Fibroblast of villous mesenchyme (primary cell): ENCODE data around the gene AIMP1. TPM values are rescaled to one million over a fixed set of nuclear protein-coding genes. Genes with fewer than 3 reads are reported as not detected.
A peak's percentile ranks its signal among the peaks of the same experiment; 100 is the strongest.

Experiments used
- DNase-seq: peaks from one replicate; pipeline ENCODE4 v3.0.0-alpha.2; 2010; ENCODE audit warnings: low read depth
- H3K4me3 ChIP-seq: 2 replicates; pipeline ENCODE4 v1.5.1; 2011; ENCODE audit warnings: low read depth, mild to moderate bottlenecking, low read length
- CTCF ChIP-seq: IDR thresholded peaks from 2 replicates; pipeline ENCODE4 v1.5.1; 2012; ENCODE audit warnings: low read depth, mild to moderate bottlenecking, low read length; ENCODE audit not compliant: insufficient read depth
- total RNA-seq: library from RNA; depleted of rRNA; stranded (reverse); fragments of >200 nt; gene quantifications from 2 replicates; pipeline ENCODE4 v1.2.3, GENCODE V29; 2012

Gene AIMP1
- 24.2 and 27.6 TPM in 2 replicates for total RNA-seq

DNA sequence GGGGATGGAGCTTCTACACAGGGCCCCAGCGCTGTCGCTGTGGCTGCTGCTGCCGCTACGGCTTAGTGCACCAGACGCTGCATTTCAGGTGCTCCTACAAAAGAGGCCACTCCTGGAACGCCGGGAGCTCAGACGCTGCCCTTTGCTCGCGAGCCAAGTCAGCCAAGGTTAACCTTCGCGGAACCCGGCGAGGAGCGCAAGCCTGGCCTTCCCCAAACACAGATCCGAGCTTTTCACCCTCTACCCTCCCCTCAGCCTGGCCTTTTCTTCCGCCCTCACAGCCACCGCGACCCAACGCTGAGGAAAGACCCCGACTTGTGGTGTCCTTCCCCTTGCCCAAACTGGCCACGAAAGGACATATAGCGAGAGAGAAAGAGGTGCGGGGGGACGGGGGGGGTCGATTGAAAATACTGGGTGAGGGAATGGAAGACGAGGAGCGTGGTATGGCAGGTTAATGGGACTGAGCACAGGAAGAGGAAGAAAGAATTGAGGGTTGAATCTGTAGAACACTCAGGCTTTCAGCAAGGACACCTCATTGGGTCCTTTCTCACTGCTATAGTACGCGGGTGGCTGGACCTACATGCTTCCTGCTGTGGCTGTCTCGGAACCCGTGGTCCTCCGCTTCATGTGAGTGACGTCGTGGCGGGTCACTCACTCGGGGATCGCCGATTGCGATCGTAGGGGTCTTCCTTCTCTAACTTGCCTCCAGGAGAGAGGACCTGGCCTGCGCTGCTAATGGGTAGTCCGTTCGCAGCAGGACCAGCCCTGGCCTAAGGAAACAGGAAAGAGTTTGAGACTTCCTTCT lies at the start of gene AIMP1, which contains the start of gene TBCK:
Gene AIMP1 (plus strand): TSS at position 583 of the 805 bp plus-strand sequence. CDS start 8,460 bp downstream, outside the sequence.
Gene TBCK (minus strand): TSS at position 242 of the 805 bp plus-strand sequence. CDS start 7,249 bp downstream, outside the sequence.
- peak within 1 kb of the TSS; percentile 91 for H3K4me3 ChIP-seq
- peak; percentile 95 for DNase-seq
- TF ChIP-seq CTCF, result no peak

DNA sequence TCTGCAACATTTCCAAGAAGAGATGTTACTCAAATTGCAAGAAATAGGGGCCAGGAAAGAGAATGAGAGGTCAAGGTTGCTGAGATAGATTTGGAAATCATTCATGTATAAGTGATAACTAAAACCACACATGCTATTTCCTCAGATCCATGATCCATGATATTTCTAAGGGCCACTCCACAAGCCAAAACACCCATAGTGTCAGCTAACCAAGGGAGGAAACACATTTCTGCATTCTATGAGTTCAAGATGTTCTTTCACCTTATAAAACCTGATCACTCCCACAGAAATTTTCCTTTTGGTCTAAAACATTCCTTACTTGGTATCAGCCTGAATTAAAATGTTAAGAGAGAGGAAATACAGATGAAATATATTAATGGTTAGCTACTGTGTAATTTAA lies 47.6 kb upstream of the AIMP1 start:
- DNase-seq, result no peak
- no peak overlapping the region for H3K4me3 ChIP-seq
- no peak for TF ChIP-seq CTCF

- DNase-seq, result no peak
- no peak overlapping the region for H3K4me3 ChIP-seq
- TF ChIP-seq CTCF, result no peak
These were observed 46.6 kb upstream of the AIMP1 start for GRCh38 chr4:106269711-106270110.

- no peak for TF ChIP-seq CTCF
- no peak for DNase-seq
- H3K4me3 ChIP-seq, result no peak overlapping the region
These were observed 45.6 kb upstream of the AIMP1 start for GRCh38 chr4:106270736-106271135.

GRCh38 chr4:106273831-106274230 lies 42.5 kb upstream of the AIMP1 start:
- peak; percentile 20 for DNase-seq
- no peak overlapping the region for H3K4me3 ChIP-seq
- TF ChIP-seq CTCF, result no peak

DNA sequence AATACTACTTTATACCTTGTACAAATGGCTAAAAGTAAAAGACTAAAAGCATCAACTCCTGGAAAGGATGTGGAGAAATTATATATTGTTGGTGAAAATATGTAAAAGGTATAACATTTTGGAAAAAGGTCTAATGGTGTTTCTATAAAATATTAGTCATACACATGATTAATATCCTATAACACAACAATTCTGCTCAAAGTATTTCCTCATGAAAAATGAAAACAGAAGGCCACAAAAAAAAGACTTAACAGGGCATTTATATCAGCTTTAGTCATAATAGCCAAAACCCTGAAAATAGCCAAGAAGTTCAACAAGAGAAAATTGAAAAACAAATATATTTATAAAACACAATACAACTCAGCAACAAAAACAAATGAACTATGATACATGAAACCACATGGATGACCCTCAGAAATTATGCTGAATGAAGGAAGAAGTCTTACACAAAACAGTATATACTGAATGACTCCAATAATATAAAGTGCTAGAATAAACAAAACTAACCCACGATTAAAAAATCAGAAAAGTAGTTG lies 39.1 kb upstream of the AIMP1 start:
- H3K4me3 ChIP-seq, result no peak overlapping the region
- DNase-seq, result no peak
- TF ChIP-seq CTCF, result no peak
